Neural progenitor cell (in vitro differentiated cells): ENCODE results near the gene PPHLN1.

Source experiments
- CTCF ChIP-seq: fragments of 200-600 bp; sonication (generic); IDR thresholded peaks from 2 replicates; pipeline ENCODE4 v1.5.1; 2017; ENCODE audit warnings: antibody characterized with exemption, mild to moderate bottlenecking
- EZH2 ChIP-seq: fragments of 200-600 bp; sonication (generic); IDR thresholded peaks from 2 replicates; pipeline ENCODE4 v1.6.1; 2017; ENCODE audit warnings: antibody characterized with exemption, mild to moderate bottlenecking, moderate library complexity
- EZH2phosphoT487 ChIP-seq: fragments of 200-600 bp; sonication (generic); IDR thresholded peaks from 2 replicates; pipeline ENCODE4 v1.6.1; 2017; ENCODE audit warnings: antibody characterized with exemption

GRCh38 chr12:42326541-42327226 lies 717 bp downstream of the PPHLN1 start:
- TF ChIP-seq CTCF (no peak), EZH2phosphoT487 (no peak), EZH2 (no peak)
